NB4 (cell line): ENCODE results near the gene C4B.

ENCODE experiments used
- POLR2A ChIP-seq: IDR thresholded peaks from 2 replicates; pipeline ENCODE4 v1.6.1; 2011; ENCODE audit warnings: mild to moderate bottlenecking; ENCODE audit not compliant: insufficient read length; ENCODE audit errors: extremely low read depth
- TF ChIP-seq, protein P1 (sequence below): IDR thresholded peaks from one replicate; pipeline ENCODE4 v1.5.1; 2012; ENCODE audit warnings: low read depth, low read length
- TF ChIP-seq, protein P2 (sequence below): IDR thresholded peaks from 2 replicates; pipeline ENCODE4 v1.6.1; 2011; ENCODE audit warnings: low read depth, low read length

DNA sequence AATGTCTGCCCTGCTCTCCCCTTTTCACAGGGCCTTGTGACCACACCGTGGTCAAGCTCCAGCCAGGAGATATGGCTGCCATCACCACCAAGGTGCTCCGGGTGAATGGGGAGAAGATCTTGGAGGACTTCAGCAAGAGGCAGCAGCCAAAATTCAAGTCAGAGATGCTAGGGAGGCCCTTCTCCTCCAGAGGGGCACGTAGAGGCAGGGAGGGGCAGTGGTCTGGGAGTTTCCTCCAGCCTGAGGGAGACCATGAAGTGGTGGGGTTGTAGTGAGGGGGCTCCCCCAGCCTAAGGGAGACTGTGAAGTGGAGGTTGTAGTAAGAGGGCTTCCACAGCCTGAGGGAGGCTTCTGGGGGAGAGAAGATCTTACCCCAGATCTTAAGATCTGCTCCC is 46.7 kb upstream of the C4B start:
- TF ChIP-seq, protein P1, sequence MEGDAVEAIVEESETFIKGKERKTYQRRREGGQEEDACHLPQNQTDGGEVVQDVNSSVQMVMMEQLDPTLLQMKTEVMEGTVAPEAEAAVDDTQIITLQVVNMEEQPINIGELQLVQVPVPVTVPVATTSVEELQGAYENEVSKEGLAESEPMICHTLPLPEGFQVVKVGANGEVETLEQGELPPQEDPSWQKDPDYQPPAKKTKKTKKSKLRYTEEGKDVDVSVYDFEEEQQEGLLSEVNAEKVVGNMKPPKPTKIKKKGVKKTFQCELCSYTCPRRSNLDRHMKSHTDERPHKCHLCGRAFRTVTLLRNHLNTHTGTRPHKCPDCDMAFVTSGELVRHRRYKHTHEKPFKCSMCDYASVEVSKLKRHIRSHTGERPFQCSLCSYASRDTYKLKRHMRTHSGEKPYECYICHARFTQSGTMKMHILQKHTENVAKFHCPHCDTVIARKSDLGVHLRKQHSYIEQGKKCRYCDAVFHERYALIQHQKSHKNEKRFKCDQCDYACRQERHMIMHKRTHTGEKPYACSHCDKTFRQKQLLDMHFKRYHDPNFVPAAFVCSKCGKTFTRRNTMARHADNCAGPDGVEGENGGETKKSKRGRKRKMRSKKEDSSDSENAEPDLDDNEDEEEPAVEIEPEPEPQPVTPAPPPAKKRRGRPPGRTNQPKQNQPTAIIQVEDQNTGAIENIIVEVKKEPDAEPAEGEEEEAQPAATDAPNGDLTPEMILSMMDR: no peak
- TF ChIP-seq, protein P2, sequence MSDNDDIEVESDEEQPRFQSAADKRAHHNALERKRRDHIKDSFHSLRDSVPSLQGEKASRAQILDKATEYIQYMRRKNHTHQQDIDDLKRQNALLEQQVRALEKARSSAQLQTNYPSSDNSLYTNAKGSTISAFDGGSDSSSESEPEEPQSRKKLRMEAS: no peak
- no peak for TF ChIP-seq POLR2A
